Stimulated activated CD4-positive, alpha-beta T cell treated with anti-CD3 and anti-CD28 coated beads, TNF-alpha, amount 100 ng/mL, for 48 hours (primary cell): ENCODE measurements around the gene P4HTM.

ENCODE experiments used
- DNase-seq, 3 donors: peaks; one replicate each; pipeline ENCODE4 v3.0.0-alpha.2; 2020; ENCODE audit warnings: low read depth in 3 of 3

P4HTM gene

GRCh38 chr3:49025005-49025792, 35.2 kb downstream of the P4HTM start:
- DNase-seq, result no peak

GRCh38 chr3:49025793-49026520, 35.9 kb downstream of the P4HTM start:
- DNase-seq, result no peak

DNA sequence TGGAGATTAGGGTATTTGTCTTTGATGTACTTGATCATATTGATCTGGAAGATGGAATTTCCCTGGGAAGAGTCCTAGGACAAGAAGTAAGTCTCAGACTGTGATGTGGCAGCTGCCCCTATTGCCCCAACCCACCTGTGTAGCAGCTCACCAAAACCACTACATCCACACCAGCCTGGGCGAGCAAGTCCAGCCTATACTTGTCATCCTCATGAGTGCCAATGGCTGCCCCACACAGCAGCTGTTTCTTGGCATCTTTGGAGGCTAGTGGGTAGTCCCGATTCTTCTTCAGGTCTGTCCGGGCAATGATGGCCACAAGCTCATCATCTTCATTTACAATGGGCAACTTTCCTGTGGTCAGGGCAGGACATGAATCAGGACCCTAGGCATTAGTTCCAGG, 36.5 kb downstream of the P4HTM start:
- DNase-seq, result no peak

DNA sequence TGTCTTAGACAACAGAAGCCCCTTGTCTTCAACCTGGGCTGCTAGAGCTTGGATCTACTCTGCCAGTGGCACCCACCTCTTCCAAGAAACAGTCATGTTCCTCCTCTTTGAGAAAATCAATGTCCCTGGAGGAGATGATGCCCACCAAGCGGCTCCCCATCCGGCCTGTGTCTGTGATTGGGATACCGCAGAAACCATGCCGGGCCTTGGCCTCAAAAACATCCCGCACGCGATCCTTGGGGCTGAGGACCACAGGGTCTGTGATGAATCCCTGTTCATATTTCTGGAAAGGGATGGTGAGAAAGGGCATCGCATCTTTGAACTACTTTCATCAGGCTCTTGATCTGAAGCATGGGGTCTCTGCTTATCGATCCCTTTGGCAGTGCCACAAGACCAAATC, 37.6 kb downstream of the P4HTM start:
- no peak for DNase-seq

DNA sequence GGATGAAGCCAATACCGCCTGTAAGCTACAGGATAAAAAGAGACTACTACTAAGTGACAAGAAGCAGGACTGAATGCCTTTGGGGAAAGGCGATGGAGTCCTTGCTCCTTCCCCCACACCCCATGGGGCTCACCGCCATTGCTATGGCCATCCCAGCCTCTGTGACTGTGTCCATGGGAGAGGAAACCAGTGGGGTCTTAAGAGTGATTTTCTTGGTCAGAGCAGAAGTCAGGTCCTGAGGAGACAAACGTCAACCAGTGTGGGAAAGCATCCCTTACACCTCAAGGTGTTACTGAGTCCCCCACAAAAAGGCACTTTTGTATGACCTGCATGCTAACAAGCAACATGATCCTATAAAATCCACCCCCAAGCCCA, 38.2 kb downstream of the P4HTM start:
- DNase-seq, result no peak

DNA sequence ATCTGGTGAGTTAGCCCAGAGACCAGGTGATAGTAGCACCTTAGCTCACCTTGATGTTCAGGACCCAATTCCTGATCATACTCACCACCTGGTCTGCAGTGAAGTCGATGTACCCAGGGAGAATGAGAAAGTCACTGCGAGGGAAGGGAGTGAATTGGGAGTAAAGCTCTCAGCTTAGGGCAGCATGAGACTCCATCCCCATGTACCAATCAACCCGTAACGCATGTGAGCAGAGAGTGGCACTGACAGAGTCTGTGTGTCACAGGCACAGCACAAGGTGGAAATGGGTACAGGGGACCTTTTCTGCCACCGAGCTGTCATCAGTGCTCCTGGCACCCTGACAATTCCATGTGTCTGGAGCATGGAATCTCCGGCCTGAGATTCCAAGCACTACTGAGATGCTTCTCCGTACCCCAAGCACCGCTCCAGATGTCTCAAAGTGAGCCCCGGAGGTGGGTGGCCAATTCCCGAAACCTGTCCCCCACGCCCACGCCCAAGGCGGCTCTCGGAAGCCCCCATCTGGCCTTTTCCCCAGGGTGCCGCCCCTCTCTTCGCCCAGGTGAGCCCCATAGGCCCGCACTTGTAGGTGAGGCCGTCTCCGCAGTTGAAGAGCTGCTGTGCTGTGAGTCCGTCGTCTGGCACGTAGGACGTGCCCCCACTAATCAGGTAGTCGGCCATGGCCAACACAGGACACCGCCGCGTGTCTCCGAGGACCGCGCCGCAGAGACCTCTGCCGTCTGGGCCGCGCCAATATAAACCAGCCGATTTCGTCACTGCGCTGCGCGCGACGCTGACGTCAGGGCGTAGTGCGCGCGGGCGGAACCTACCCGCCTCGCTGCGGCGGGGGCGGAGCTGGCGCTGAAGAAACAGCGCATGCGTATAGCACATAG, 38.9 kb downstream of the P4HTM start, which contains the start of gene IMPDH2:
TSS of gene IMPDH2 (minus strand) at position 726 of the 890 bp plus-strand sequence. CDS start at position 678, 48 bp downstream.
- peak; percentile 86 to 92 (median 91) for DNase-seq

- no peak for DNase-seq
Observed at GRCh38 chr3:49029563-49029884, 39.5 kb downstream of the P4HTM start.

GRCh38 chr3:49030321-49030720, 40.3 kb downstream of the P4HTM start:
- DNase-seq, result no peak

DNA sequence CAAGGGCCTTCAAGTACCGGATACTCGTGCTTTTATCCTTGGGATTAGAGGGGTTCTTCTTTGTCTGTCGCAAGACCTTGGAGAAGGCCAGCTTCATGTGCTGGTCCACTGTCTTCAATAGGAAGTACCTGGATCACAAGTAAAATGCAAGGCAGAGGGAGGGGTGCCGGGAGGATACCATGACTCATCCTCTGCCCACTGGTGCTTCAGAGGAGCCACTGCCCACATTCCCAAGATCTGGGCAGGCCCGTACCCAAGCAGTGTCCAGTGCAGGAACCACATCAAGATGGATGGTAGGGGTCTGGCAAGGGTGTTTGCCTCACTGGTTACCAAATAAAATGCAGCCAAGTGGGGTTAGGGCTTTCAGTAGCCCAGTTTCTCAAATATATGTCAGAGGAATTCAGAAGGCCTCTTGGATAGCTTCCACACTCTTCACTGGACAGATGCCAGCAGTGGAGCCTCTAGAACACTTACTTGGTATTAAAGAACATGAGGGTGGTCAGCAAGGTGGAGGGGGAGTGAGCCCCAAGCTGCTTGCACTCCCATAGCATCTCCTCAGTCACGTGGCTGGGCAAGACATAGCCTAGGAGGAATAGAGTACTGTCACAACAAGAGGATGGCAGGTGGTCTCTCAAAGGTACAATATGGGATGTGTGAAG, 42.7 kb downstream of the P4HTM start:
- DNase-seq, result no peak

DNA sequence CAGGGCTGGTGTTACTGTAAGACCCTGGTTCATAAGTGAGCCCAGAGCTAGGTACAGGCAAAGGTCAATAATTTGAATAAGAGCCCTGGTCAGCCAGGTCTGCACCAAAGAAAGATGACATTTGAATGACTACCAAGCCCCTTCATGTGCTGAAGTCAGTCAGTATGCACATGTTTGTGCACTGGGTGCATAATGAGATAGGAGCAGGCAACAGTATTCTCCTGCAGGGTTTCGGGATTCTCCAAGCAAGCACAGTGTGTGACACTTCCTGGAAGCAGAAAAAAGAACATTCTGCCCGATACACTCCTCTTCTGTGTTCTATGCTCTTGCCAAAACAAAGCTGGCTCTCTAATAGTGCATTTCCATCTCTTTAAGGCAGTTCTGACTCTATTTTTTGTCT, 44.6 kb downstream of the P4HTM start:
- DNase-seq, result no peak

GRCh38 chr3:49035281-49035680, 45.2 kb downstream of the P4HTM start:
- no peak for DNase-seq

- DNase-seq, result no peak
Observed at GRCh38 chr3:49053543-49053942, 63.5 kb downstream of the P4HTM start.

GRCh38 chr3:49054344-49054862, 64.4 kb downstream of the P4HTM start:
- DNase-seq, result no peak
